H1 (cell line): ENCODE measurements around the gene PPFIA4. TPM values are rescaled to one million over a fixed set of nuclear protein-coding genes. Genes with fewer than 3 reads are reported as not detected.

Experiments used
- CHD7 ChIP-seq: fragments of 300-600 bp; sonication (generic); IDR thresholded peaks from 2 replicates; pipeline ENCODE4 v1.7.1; 2012; ENCODE audit warnings: low read length, moderate library complexity, mild to moderate bottlenecking, inconsistent platforms; ENCODE audit not compliant: insufficient replicate concordance
- KDM4A ChIP-seq: IDR thresholded peaks from one replicate; pipeline ENCODE4 v1.7.1; 2012; ENCODE audit warnings: low read depth, mild to moderate bottlenecking, moderate library complexity, low read length, inconsistent platforms; ENCODE audit not compliant: severe bottlenecking
- KDM5A ChIP-seq: fragments of 200-600 bp; IDR thresholded peaks from 2 replicates; pipeline ENCODE4 v1.7.1; 2012; ENCODE audit warnings: mild to moderate bottlenecking, low read length, inconsistent platforms, mixed read lengths
- SAP30 ChIP-seq: fragments of 300-600 bp; sonication (generic); IDR thresholded peaks from 2 replicates; pipeline ENCODE4 v1.7.1; 2012; ENCODE audit warnings: low read length, moderate library complexity, mild to moderate bottlenecking, inconsistent platforms; ENCODE audit not compliant: insufficient read depth, insufficient replicate concordance
- SP1 ChIP-seq: IDR thresholded peaks from 2 replicates; pipeline ENCODE4 v1.6.1; 2011; ENCODE audit warnings: low read depth, low read length
- polyA plus RNA-seq, 7 experiments: library from polyadenylated mRNA; depleted of rRNA in 3 of 7; stranded (reverse) in 5 of 7; unstranded in 2 of 7; fragments of >200 nt in 5 of 7; fragments of 200-250 nt in 2 of 7; gene quantifications; 1 replicate in 5 of 7; 2 replicates in 1 of 7; 4 replicates in 1 of 7; pipeline versions ENCODE4 v1.2.1 to v1.2.3, GENCODE V29; 2011 to 2013; ENCODE audit warnings: missing spikeins in 2 of 7, mixed read lengths in 2 of 7
- total RNA-seq: library from RNA; stranded (reverse); fragmentation: NEBNext Ultra II Directional; extraction: Animal tissue kit (Norgen Biotek cat#: 25700); gene quantifications from 2 replicates; pipeline ENCODE4 v1.2.1, GENCODE V29; 2021

PPFIA4 gene
- total and polyA plus RNA-seq, 2 of the 8 experiments (the other 6 are each of a cell fraction or from before 2014, with no cell fraction given): 9.0 to 9.9 TPM

DNA sequence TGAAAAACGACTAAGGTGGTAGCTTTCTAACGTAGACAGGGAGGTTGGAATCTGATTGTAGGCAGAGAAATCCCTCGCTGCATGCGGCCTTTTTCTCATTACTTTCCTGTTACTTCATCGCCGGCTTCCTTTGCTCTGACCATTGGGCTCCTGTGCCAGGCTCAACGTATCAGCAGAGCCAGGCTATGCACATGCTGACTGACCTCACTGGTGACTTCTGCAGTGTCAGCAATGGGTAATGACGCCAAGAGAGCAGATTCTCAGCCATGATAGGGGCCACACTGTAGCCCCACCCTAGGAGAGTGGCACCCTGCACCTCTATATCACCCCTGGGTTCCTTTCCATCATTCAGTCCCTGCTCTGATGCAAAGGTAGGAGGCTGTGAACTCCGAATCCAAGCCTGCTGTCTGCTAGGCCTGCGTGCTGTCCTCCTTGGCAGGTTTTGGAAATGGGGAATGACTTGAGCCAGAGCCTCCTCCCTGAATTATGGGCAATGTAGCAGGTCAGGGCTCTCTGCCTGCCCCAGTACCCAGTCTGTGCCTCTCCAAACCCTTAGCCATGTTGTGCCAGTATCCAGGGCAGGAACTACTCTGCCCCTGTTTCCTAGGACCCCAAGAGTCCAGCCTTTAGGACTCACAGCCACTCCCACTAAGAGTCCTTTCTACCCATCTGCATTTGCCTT lies 11.4 kb downstream of the PPFIA4 start (continued):
- TF ChIP-seq CHD7 (no peak), SAP30 (no peak), KDM5A (no peak), SP1 (no peak), KDM4A (no peak)
